ENCODE results near the gene CASP12. TPM values are rescaled to one million over a fixed set of nuclear protein-coding genes. Genes with fewer than 3 reads are reported as not detected.

CASP12 gene
- total RNA-seq, 1 experiment from 2014 or later = 0.20 TPM

DNA sequence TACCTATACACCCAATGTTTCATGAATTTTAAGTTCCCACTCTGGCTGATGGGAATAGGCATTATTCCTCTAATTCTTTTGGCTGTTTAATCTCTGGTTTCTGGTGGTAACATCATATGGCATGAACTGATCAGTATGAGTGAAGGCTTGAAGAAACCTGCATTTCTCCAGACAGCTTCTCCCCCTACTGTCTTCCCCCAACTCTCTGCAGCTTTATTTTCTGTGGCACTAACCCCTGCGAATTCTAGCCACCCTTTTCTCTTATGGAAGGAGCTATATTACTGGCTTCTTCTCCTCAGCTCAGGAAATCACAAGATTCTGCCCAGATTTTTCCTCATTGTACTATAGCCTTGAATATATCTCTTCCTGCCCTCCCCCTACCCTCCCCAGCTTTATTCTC, 57.1 kb downstream of the CASP12 start:
- no peak for DNase-seq (ENCODE audit: low read depth)

DNA sequence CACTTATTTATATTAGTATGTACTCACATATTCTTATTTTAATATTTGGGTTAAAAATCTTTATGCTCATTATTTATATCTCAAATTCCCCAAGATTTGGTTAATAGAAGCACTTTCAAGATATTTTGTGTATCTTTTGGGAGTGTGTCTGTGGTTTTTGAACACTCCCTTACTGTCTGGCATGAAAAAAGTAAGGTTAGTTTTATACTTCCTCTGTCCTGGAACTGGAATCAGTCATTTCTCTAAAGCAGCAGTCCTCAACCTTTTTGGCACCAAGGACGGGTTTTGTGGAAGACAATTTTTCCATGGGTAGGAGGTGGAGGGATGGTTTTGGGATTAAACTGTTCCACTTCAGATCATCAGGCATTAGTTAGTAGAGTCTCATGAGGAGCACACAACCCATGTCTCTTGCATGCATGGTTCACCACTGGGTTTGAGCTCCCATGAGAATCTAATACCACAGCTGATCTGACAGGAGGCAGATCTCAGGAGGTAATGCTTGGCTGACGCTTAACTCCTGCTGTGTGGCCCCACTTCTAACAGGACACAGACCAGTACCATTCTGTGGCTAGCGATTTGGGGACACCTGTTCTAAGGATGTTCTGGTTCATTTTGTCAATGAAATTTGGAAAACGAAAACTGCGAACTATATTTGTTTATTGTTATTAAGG, 60.2 kb downstream of the CASP12 start:
- DNase-seq (ENCODE audit: low read depth) = no peak

DNA sequence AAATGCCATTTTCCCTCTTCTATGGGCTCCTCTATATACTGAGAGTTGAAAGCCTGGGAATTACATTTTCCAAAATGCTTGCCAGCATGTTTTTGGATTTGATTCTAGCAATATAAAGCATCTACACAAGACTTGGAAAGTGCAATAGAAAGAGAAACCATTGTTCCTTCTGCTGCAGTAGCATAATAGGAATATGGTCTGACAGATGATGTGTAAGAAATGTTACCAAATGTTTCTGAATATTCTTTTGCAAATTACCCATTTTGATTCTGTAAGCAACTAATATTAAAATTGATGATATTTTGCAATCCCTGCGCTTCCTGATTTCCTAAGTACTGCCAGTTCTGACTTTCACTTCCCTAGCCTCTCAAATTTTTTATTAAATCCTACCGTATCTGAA, 61.6 kb downstream of the CASP12 start:
- no peak for DNase-seq (ENCODE audit: low read depth)

Other genes starting within 250 kb of the CASP12 start
- gene CASP4, start 70.1 kb upstream of the CASP12 start, total RNA-seq (2014; rRNA removed; shearing (Covaris generic)) = 149 and 209 TPM in 2 replicates
- gene CASP5, start 124.7 kb upstream of the CASP12 start, total RNA-seq (2014; rRNA removed; shearing (Covaris generic)) = not detected in 2 replicates
- gene CASP1, start 136.7 kb upstream of the CASP12 start, total RNA-seq (2014; rRNA removed; shearing (Covaris generic)) = 24.8 and 32.0 TPM in 2 replicates
- gene CARD16, start 146.9 kb upstream of the CASP12 start, total RNA-seq (2014; rRNA removed; shearing (Covaris generic)) = 18.9 and 23.4 TPM in 2 replicates
- not detected in 2 replicates for gene CARD18, start 241.3 kb upstream of the CASP12 start, total RNA-seq (2014; rRNA removed; shearing (Covaris generic))

Measured in M059J (cell line).